Upper lobe of left lung (tissue), 4 donors: Measurements from ENCODE around the gene GTPBP6.

ENCODE experiments used
- CTCF ChIP-seq, 6 experiments: fragments of 450-650 bp in 4 of 6; fragments of 200-600 bp in 2 of 6; sonication (generic) in 2 of 6; IDR thresholded peaks; one replicate each; pipeline ENCODE4 v1.5.1; 2016 to 2019; ENCODE audit warnings: antibody characterized with exemption in 6 of 6
- EP300 ChIP-seq, 4 donors: sonication (generic); formaldehyde crosslinking; IDR thresholded peaks; one replicate each; pipeline ENCODE4 v1.5.1; 2017; ENCODE audit warnings: antibody characterized with exemption in 4 of 4, control low read depth in 2 of 4
- POLR2A ChIP-seq, 4 donors: fragments of 450-650 bp; IDR thresholded peaks; one replicate each; pipeline ENCODE4 v1.5.1; 2016 to 2017; ENCODE audit warnings: antibody characterized with exemption in 4 of 4, mild to moderate bottlenecking in 2 of 4
- POLR2AphosphoS5 ChIP-seq, 2 donors: sonication (generic); formaldehyde crosslinking; IDR thresholded peaks; one replicate each; pipeline ENCODE4 v1.5.1; 2017; ENCODE audit warnings: antibody characterized with exemption in 2 of 2

GRCh38 chrX:275476-275966, 43.1 kb downstream of the GTPBP6 start:
- TF ChIP-seq CTCF (IDR thresholded peaks at IDR 0.05) (no peak), POLR2AphosphoS5 (IDR thresholded peaks at IDR 0.05) (no peak), POLR2A (IDR thresholded peaks at IDR 0.05) (no peak), EP300 (IDR thresholded peaks at IDR 0.05) (no peak)
